GM21576 (cell line): Measurements from ENCODE around the gene GMNC.
"Not testable (repeated sequence)": the region's sequence is repeated elsewhere in the genome, so short reads cannot be mapped to it uniquely, and the experiment has no call there.

Experiments used
- ATAC-seq: cut with Tn5 transposase; IDR thresholded peaks from one replicate; pipeline ENCODE4 v1.9.1; 2021; ENCODE audit warnings: mild to moderate bottlenecking, moderate library complexity; ENCODE audit not compliant: unreplicated experiment

GMNC gene, protein sequence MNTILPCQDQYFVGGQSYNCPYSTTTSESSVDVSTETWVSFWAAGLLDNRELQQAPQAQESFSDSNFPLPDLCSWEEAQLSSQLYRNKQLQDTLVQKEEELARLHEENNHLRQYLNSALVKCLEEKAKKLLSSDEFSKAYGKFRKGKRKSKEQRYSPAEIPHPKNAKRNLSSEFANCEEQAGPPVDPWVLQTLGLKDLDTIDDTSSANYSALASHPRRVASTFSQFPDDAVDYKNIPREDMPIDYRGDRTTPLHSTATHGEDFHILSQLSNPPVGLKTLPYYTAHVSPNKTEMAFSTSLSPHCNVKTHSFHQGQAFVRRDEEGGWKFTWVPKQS

DNA sequence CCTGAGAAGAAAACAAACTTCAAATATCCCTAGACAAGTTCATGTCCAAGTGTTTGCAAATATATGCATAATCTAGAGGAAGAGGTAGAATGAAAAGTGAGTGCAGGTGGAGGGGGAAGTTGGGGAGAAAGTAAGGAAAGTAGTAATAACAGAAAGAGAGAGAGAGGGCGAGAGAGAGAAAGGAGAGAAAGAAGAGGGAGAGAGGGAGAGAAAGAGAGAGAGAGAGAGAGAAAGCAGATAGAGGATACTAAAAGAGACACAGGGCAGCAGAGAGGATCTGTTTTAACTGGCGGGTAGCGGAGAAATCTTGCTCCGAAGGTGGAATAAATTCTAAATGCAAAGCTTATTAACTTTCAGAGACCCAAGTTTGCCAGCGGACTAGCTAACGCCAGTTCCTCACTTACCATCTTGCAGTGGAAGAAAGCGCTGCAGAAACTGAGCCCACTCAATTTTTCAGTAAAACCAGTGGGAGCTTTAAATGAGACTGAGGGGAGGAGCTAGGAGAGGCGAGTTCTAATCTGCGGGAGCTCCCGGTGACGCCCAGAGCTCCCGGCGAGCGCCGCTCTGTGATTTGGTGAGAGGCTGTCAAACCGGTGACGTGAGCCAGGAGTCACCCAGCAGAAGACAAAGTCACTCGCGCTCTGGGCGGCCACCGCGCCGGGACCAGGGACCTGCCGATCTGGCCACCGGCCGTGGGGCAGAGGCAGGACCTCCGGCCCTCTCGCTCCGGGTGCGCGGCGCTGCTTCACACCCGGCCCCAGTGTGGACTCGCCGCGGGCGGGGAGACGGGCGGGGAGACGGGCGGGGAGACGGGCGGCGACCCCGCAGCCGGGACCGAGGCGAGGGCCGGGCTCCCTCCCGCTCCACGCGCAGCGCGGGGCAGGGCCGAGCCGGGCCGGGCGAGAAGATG lies at the start of gene GMNC:
Gene GMNC (minus strand): TSS at position 486 of the 910 bp plus-strand sequence. CDS start 79 bp downstream, at position 407.
- ATAC-seq: peak; percentile 79

DNA sequence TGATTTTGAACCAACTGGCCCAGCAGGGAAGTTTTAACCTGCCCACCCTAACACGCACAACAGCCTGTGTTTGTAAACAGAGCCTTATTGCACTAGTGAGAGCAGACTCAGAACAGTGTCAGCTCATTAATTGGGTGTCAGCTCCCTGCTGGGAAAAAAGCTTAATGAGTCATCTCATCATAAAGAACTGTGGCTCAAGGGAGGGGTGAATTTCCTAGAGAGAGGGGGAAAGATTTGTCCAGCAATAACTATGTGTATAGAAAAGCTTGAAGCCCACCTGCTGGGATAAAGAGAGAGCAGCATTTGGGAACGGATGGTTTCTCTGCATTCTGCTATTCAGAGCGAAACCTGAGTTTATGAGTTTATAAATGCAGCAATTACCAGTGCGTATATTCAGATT lies 48.9 kb upstream of the GMNC start:
- ATAC-seq: no peak

DNA sequence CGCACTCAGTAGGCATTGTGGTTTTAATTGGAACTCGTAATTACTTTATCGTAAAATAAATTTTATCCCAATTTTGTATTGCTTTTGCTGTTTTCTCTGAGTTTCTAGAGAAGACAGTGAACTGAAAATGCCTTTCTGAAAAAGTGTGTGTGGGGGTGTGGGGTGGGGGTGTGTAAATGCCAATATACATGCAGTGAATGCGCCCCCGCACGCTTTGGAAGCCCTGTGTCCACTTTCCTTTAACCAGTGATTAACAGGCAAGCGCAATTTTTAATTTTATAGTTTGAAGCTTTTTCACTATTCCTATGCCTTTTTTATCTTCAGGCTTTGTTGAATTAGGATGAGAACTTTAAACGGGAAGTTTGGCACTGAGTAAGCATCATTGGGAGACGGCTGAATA lies 47.4 kb upstream of the GMNC start:
- ATAC-seq: no peak

DNA sequence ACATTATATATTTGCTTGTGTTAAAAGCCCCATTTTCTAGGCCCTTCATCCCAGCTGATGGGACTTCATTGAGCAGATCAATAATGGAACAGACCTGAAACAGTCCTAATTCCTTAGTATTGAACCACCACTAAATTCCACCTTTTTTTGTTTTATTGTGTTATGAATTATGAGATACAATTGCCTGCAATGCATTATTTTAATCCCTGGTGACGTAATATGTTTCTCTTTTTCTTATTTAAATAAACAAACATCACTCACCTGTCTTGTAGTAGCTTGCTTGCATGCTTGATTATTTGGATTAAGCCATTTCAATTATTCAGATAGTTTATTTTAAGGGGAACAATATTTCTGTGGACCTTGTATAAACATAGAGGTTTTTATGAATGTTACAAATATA lies 40.7 kb upstream of the GMNC start:
- ATAC-seq: no peak

DNA sequence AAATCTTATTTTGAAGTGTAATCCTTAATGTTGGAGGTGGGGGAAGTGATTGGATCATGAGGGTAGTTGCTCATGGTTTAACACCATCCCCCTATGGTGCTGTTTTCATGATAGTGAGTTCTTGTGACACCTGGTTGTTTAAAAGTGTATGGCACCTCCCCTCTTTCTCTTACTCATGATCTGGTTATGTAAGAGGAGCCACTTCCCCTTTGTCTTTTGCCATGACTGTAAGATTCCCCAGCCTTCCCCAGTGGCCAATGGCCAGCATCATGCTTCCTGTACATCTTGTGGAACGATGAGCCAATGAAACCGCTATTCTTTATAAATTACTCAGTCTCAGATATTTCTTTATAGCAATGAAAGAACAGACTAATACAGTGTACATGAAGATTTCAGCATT lies 39.8 kb upstream of the GMNC start:
- ATAC-seq: no peak

DNA sequence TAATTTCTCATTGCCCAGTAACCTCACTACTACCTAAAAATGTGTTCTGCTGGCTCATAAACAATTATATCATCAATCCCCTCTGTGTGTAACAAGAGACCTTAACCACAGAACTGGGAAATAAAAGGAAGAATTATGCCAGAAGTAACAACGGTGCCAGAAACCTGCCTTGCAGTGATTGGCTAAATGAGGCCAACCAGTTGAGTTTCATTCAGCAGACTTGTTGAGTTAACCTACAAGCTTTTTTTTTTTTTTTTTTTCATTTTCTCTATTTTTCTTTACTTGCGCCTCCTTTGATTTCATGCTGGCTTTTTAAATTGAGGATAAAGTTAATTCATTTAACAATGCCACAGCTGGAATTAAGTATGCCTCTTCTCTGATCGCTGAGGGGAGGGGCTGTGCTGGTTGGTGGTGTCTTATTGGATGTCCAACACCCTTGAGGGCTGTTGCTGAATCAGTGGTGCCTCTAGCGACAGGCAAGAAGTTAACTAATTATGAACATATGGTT lies 30.0 kb upstream of the GMNC start:
- no peak for ATAC-seq

DNA sequence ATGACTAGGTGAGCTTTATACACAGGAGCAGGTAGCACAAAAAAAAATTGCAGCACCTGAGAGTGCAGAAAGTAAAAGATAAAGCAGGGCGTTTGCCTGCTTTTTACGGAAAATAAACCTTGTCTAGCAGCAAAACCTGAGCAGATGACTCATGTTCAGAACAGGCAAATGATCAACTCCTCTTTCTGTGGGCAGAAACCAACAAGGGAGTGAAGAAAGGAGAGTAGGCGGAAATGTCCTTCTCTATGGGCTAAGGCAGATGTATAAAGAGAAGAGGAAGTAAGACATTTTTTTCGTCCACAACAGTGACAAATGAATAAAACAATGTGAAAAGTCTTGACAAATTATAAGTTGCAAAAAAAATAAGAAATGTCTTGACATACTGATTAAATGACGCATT lies 24.5 kb upstream of the GMNC start:
- peak; percentile 55 for ATAC-seq

DNA sequence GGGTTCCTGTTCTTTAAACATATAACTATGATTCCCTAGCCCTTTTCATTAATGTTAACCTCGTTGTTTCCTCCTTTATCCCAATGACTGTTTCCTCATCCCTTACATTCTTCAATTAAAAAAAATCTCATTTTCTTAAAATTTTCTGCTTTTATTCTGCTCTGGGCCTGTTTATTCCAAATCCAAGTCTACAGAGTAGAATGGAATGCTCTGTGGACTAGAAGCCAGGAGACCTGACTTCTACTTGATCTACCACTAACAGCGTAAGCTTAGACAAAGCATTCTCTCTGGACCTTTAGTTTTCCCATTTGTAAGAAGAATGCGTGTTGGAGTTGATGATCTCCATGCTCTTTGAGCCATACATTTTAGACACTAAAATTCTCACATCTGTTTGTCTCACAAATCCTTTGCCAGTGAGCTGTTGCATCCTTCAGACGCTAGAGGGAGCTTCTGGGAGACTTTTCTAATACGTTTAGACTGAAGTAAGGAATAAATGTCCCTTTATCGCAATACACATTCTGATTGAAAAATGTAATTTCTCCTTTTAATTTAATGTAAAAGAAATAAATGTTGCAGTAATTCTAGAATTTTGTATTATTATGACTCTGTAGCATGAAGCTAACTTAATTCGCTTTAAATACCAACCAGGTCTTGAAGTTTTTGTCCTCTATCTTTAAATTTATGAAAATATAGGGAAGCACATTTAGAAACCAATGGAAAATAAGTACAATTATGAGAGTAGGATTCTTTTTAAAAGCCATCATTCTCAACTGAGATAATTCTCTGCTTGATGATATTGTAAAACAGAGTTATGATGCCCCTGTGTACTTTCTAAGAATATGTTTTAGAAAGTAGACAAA lies 21.7 kb upstream of the GMNC start:
- peak; percentile 80 for ATAC-seq

DNA sequence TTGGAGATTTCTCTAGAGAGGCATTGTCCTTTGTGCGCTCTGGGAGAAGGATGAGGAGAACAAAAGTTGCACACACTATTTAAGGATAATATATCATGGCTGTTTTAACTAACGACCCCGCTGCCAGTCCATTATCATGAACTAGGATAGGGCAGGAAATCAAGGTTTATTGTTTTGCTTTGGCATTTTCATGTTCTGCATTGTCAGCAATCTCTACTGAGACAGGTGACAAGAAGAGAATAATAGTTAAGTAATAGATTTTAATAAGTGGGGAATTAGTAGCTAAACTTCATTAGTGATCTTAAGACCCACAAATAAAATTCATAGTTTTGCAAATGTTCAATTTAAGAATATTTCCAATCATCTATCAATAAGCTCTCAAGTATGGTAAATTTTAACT lies 20.6 kb upstream of the GMNC start:
- ATAC-seq: no peak

DNA sequence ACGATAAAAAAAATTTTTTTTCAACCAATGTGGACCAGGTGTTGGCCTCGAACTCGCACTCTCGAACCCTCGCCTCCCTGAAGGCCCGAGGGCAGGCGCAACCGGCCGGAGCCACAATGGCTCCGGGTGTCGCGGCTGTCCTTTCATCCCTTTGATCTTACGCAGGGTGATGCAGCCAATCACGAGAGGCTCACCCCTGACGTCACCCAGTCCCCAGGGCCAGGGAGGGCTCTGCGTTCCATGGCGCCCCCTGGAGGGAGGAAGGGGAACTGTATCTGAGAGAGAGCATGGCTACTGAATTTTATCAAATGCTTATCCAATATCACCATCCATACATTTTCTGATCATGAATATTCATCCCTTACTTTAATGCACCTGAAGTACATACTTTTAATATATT lies 15.4 kb upstream of the GMNC start:
- ATAC-seq: no peak

DNA sequence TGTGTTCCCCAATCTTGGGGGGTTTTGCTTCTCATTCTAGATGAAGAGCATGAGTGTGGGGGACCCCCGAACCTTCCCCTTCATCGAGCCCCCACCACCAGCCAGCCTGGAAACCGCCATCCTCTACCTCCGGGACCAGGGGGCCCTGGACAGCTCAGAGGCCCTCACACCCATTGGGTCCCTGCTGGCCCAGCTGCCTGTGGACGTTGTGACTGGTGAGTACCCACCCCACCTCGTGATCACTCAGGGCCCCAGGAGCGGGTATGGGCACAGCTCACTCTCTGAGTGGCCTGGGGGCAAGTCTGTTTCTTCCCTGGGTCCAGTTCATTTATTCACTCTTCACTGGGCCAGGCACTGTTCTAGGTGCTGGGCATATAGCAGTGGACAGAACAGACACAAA lies 13.9 kb upstream of the GMNC start:
- not testable (repeated sequence) for ATAC-seq

DNA sequence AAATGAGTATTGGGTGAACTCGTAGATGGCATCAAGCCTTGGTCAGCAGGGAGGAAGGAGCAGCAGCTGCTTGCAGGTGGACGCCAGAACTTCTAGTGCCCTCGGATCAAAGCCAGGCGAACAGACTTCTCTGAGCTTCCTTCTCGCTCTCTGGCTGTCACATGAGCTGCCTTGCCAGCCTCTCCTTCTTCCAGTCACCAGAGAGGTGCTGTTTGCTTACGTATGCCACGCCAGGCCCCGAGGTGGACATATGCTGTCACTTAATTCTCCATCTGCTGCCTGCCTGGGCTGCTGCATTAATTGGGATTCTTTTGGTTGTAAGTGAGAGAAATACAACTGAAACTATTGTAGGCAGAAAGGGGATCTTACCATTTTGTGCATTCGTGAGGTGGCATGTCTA lies 12.6 kb upstream of the GMNC start:
- not testable (repeated sequence) for ATAC-seq

DNA sequence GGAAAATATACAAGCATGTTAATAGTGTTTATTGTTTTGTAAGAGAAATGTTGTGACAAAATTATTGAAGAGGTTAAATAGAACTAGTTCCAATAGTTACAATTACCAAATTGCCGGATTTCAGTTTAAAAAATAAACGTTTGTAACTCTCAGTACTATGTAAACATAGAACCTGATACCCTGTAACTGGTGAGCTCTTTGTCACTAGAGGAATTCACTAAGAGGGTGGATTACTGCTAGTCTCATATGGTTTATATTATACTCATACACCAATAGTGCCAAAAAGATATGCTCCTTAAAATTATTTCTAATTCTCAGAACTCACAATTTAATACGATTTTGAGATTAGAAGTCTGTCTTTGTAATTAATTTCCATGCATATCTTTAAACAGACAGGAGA lies 7.6 kb upstream of the GMNC start:
- no peak for ATAC-seq

DNA sequence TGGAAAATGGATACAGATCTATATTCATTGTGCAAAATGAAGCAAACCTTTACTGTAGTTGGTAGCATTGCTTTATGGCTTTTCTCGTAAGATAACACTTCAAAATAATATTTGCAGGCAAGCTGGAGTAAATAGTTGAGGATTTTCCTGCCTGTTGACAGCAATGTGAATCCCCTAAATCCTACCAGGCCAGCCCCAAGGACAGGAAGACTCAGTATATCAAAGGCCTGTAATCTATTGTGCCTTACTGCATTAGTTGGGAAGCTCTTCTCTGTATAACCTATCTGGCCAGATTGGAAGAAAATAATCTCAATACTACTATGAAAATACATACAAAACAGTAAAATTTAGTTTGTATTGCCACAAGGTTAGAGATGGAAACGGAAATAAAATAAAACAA lies 4.6 kb upstream of the GMNC start:
- no peak for ATAC-seq

DNA sequence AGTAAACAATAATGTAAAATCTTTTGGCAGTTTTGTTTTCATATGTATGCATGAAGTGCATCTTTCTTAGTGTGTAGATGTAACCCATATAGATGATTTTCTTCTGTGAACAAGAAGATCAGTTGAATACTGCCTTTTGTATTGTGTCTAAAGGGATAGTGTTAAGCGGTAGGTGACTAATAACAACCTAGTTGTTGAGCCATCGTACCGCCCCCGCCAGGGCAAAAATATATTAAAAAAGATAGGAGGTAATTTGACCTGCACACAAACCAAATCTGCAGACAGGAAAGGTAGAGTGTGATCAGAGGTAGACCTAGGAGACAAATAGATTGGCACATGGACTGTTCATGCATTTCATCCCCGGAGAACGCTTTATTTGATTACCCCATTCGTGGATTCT lies 3.3 kb upstream of the GMNC start:
- no peak for ATAC-seq

DNA sequence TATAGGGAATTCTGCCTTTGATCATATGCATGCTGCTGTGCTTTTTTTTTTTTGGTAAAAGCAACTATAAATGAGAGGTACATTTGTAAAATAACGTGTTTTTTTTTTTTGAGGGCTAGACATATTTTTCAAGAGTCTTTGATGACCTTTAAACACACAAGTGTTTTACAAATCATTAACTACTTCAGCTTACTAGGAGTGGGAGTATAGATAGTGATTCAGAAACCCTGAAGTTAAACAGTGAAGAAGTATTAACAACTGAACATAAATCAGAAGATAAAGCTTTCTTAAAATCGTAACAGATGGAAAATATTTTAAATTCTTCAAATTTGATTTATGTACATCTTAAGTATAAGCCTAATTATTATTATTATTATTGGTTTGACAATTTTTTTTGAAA lies 2.9 kb upstream of the GMNC start:
- no peak for ATAC-seq

DNA sequence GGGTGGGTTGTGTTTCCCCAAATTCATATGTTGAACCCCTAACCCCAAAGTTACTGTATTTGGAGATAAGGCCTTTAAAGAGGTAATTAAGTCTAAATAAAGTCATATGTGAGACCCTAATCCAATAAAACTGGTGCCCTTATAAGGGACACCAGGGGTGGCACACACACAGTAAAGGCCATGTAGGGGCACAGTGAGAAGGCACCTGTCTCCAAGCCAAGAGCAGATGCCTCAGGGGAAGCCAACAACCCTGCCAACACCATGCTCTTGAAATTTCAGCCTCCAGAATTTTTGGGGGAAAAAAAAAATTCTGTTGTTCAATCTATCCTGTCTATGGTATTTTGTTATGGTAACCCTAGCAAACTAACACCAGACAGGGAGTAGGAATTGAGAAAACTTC lies 1.5 kb upstream of the GMNC start:
- no peak for ATAC-seq

DNA sequence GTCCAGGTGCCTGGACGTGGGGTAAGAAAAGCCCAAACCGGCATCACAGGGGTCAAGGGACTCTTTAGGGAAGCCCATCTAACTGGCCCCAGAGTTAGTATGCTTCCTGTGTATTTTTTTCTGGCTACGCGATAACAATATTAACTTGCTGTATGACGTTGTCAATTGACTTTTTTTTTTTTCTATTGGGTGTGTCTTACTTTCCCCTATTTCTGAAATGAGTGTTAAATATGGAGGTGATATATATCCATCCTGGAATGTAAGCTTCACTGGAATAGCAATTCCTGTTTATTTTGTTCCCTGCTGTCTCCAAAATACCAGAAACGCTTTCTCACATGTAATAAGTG lies 598 bp upstream of the GMNC start:
- ATAC-seq: no peak

DNA sequence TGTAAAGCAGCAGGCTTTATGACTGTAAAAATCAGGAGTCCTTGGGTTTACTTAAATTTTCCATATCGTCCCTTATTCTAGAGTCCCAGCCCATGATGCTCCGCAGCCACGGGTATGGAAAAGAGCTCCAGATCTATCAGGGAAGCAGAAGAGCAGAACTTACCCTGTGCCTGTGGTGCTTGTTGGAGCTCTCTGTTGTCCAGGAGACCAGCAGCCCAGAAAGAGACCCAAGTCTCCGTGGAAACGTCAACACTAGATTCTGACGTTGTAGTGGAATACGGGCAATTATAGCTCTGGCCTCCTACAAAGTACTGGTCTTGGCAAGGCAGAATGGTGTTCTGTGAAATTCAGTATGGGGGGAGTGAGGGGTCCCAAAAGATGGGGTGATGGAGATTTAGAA lies 2.0 kb downstream of the GMNC start:
- ATAC-seq: no peak

DNA sequence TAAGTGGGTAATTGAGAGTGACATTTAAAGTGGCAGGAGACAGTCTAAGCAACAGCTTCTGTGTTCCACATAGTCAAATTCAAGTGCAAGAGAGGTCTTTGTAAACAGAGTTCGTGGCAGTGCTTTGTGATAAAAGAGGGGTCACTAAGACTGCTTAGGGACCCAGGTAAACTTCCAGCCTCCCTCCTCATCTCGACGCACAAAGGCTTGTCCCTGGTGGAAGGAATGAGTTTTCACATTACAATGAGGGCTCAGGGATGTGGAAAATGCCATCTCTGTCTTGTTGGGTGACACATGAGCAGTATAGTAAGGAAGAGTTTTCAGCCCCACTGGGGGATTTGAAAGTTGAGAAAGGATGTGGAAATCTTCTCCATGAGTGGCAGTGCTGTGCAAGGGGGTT lies 7.3 kb downstream of the GMNC start:
- ATAC-seq: no peak

DNA sequence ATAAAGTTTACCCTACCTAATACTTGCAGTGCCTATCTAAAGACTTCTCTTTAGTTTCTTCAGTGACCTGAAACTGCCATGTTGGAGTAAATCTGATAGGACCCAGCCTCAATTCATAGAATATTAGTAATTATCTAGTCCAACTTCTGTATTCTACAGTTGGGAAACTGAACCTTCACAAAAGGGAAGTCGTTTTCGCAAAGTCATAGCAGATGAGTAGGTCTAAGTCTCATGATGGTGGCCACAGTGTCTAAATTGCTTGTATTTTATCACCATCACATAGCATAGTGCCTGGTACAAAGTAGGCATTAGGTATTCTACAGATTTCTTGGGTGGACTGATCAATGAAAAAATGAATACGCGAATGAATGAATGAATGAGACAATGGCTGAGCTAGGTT lies 8.4 kb downstream of the GMNC start:
- ATAC-seq: no peak
